ENCODE results near the gene SERPINB5. TPM values are rescaled to one million over a fixed set of nuclear protein-coding genes. Genes with fewer than 3 reads are reported as not detected.

SERPINB5 gene
- total RNA-seq, 4 donors from 2014 or later: not detected

DNA sequence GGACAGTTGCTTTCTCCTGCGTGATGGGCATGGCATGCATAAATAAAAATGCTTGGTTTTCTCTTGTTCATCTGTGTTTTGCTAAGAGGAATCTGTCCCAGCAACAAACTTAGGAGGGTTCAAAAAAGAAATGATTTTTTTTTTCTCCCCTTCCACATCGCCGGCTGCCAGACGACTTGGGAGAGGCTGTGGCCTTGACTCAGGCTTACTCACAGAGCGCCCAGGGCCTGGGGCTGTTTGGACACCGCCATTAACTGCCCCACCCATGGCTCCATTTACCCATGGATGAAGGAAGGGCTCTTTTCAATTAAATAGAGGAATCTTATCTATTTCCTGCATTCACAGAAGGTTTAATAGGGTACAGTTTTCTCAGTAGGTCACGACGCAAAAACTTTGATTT, 22.3 kb upstream of the SERPINB5 start:
- Histone ChIP-seq H3K27me3 (no peaks in the 10 kb centered on the region), H3K36me3 (no peaks in the 10 kb centered on the region), H3K4me1 (no peaks in the 10 kb centered on the region), H3K4me3 (no peak overlapping the region), H3K9me3 (no peaks in the 10 kb centered on the region), H3K27ac (no peak overlapping the region)
- no peak for TF ChIP-seq POLR2A (IDR thresholded peaks at IDR 0.05)
- TF ChIP-seq, protein P1, sequence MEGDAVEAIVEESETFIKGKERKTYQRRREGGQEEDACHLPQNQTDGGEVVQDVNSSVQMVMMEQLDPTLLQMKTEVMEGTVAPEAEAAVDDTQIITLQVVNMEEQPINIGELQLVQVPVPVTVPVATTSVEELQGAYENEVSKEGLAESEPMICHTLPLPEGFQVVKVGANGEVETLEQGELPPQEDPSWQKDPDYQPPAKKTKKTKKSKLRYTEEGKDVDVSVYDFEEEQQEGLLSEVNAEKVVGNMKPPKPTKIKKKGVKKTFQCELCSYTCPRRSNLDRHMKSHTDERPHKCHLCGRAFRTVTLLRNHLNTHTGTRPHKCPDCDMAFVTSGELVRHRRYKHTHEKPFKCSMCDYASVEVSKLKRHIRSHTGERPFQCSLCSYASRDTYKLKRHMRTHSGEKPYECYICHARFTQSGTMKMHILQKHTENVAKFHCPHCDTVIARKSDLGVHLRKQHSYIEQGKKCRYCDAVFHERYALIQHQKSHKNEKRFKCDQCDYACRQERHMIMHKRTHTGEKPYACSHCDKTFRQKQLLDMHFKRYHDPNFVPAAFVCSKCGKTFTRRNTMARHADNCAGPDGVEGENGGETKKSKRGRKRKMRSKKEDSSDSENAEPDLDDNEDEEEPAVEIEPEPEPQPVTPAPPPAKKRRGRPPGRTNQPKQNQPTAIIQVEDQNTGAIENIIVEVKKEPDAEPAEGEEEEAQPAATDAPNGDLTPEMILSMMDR (IDR thresholded peaks at IDR 0.05 in 4 of 5, conservative IDR thresholded peaks at IDR 0.05 in 1 of 5): no peak
- in situ Hi-C loops (cut with MboI; ENCODE audit: low sequenced_read_pairs in 4 of 4) (no loop called here), intact Hi-C loops (cut with DNase I; ENCODE audit: low total_unique reads) (no loop called here)
- no peak for ATAC-seq
- no peak for DNase-seq

DNA sequence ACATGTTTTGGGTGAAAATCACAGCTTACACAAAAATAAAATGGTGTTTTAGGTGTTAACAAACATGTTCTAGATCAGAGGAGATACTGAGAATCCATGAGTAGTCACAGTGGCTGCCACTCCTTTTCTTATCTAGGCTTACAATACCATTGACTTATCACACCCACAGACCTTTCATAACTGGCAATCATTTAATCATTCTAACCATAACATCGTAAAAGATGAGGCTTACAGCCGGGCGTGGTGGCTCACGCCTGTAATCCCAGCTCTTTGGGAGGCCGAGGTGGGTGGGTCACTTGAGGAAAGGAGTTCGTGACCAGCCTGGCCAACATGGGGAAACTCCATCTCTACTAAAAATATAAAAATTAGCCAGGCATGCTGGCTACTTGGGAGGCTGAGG, 18.8 kb upstream of the SERPINB5 start:
- Histone ChIP-seq H3K36me3 (no peaks in the 10 kb centered on the region), H3K4me1 (no peaks in the 10 kb centered on the region), H3K9me3 (no peaks in the 10 kb centered on the region), H3K27me3 (no peaks in the 10 kb centered on the region), H3K27ac (no peak overlapping the region), H3K4me3 (no peak overlapping the region)
- in situ Hi-C loops (cut with MboI; ENCODE audit: low sequenced_read_pairs in 4 of 4): no loop called here
- intact Hi-C loops (cut with DNase I; ENCODE audit: low total_unique reads): no loop called here
- ATAC-seq (no peak), DNase-seq (no peak)
- TF ChIP-seq, protein P1 (IDR thresholded peaks at IDR 0.05 in 4 of 5, conservative IDR thresholded peaks at IDR 0.05 in 1 of 5): no peak
- no peak for TF ChIP-seq POLR2A (IDR thresholded peaks at IDR 0.05)

DNA sequence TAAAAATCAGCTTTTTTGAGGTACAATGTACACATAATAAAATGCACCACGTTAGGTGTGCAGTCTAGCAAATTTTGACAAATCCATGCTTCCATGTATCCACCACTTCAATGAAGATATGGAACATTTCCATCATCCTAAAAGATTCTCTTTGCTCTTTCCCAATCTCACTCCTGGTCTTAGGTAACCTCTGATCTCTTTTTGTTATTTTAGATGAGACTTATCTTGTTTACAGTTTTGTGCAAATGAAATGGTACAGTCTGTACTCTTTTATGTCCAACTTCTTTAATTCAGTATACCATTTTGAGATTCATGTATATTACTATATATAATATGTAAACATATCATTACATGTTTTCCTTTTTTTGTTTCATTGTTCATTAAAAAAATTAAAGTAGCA, 16.3 kb upstream of the SERPINB5 start:
- intact Hi-C loops (cut with DNase I; ENCODE audit: low total_unique reads) (no loop called here), in situ Hi-C loops (cut with MboI; ENCODE audit: low sequenced_read_pairs in 4 of 4) (no loop called here)
- Histone ChIP-seq H3K4me1 (no peaks in the 10 kb centered on the region), H3K4me3 (no peak overlapping the region), H3K36me3 (no peaks in the 10 kb centered on the region), H3K27ac (no peak overlapping the region), H3K9me3 (no peaks in the 10 kb centered on the region), H3K27me3 (no peaks in the 10 kb centered on the region)
- TF ChIP-seq, protein P1 (IDR thresholded peaks at IDR 0.05 in 4 of 5, conservative IDR thresholded peaks at IDR 0.05 in 1 of 5): no peak
- no peak for TF ChIP-seq POLR2A (IDR thresholded peaks at IDR 0.05)
- DNase-seq (no peak), ATAC-seq (no peak)

DNA sequence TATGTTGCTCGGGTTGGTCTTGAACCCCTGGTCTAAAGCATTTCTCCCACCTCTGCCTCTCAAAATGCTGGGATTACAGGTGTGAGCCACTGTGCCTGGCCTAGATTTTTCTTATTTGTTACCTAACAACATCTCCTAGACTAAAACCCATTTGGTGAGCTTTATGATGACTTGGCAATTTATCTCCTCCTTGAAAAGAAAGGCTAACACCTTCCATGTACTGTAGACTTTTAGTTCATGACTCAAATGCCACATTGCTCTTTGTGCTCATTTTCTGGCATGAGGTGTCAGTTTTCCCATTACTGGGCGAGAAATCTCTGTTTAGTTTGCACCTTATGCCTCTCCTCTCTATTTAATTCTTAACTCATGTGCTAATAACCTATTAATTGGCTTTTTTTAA, 12.3 kb upstream of the SERPINB5 start:
- no peaks in the 10 kb centered on the region for H3K36me3 ChIP-seq
- intact Hi-C loops (cut with DNase I; ENCODE audit: low total_unique reads): no loop called here
- H3K4me3 ChIP-seq: no peak overlapping the region
- H3K27ac ChIP-seq: no peak overlapping the region
- ATAC-seq (no peak), DNase-seq (no peak)
- H3K4me1 ChIP-seq: no peaks in the 10 kb centered on the region
- in situ Hi-C loops (cut with MboI; ENCODE audit: low sequenced_read_pairs in 4 of 4): no loop called here
- H3K27me3 ChIP-seq: no peaks in the 10 kb centered on the region
- no peaks in the 10 kb centered on the region for H3K9me3 ChIP-seq
- TF ChIP-seq, protein P1 (IDR thresholded peaks at IDR 0.05 in 4 of 5, conservative IDR thresholded peaks at IDR 0.05 in 1 of 5): no peak
- no peak for TF ChIP-seq POLR2A (IDR thresholded peaks at IDR 0.05)

DNA sequence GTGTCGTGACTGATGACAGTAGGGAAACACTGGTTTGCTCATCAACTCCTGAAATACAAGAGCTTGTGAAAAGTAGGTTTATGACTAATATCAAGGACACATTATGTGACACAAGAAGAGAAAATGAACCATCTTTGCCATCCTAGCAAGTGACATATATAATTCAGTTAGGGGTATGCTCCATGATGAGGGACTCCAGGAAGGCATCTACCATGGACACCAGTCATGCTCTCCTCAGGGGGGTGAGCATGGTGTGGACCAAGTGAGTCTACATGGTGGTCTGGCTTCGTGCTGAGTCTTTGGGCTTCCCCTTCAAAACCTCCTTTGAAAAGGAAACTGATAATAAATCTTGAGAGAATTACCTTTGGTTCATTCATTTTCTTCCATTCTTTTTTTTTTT, 11.7 kb upstream of the SERPINB5 start:
- intact Hi-C loops (cut with DNase I; ENCODE audit: low total_unique reads): no loop called here
- in situ Hi-C loops (cut with MboI; ENCODE audit: low sequenced_read_pairs in 4 of 4): no loop called here
- H3K27me3 ChIP-seq: no peaks in the 10 kb centered on the region
- DNase-seq (no peak), ATAC-seq (no peak)
- TF ChIP-seq, protein P1 (IDR thresholded peaks at IDR 0.05 in 4 of 5, conservative IDR thresholded peaks at IDR 0.05 in 1 of 5): no peak
- no peak for TF ChIP-seq POLR2A (IDR thresholded peaks at IDR 0.05)
- H3K27ac ChIP-seq: no peak overlapping the region
- H3K4me3 ChIP-seq: no peak overlapping the region
- no peaks in the 10 kb centered on the region for H3K4me1 ChIP-seq
- no peaks in the 10 kb centered on the region for H3K36me3 ChIP-seq
- H3K9me3 ChIP-seq: no peaks in the 10 kb centered on the region
